GM19240 (cell line): ENCODE results near the gene MRPS30.
"Not testable (repeated sequence)": the region's sequence is repeated elsewhere in the genome, so short reads cannot be mapped to it uniquely, and the experiment has no call there.

ENCODE experiments used
- DNase-seq: peaks from one replicate; pipeline ENCODE4 v3.0.0; 2011; ENCODE audit warnings: low spot score; ENCODE audit not compliant: insufficient read length

Gene MRPS30

DNA sequence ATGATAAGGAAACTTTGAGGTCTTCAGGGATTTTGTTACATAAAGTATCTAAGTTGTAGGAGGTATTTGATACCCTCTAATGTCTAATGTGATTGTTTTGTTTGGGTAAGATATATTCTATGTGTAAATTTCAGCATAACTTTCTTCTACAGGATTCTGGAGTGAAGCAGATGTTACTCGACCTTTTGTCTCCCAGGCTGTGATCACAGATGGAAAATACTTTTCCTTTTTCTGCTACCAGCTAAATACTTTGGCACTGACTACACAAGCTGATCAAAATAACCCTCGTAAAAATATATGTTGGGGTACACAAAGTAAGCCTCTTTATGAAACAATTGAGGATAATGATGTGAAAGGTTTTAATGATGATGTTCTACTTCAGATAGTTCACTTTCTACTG is 6.0 kb downstream of the MRPS30 start:
- DNase-seq, result no peak

DNA sequence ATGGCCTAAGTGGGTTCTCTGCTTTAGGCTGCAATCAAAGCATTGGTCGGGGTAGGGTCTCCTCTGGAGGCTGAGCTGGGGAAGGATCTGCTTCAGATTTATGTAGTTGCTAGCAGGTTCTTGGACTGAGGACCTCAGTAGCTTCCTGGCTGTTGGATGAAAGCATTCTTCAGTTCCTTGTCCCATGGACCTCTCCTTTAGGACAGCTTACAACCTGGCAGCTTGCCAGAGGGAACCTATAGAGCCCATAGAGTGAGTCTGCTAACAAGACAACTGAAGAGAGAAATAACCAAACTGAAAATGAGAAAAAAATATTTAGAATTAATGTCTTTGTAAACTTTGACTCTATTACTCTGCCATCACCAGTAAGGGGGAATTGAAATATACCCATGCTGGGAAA is 12.4 kb downstream of the MRPS30 start:
- no peak for DNase-seq

DNA sequence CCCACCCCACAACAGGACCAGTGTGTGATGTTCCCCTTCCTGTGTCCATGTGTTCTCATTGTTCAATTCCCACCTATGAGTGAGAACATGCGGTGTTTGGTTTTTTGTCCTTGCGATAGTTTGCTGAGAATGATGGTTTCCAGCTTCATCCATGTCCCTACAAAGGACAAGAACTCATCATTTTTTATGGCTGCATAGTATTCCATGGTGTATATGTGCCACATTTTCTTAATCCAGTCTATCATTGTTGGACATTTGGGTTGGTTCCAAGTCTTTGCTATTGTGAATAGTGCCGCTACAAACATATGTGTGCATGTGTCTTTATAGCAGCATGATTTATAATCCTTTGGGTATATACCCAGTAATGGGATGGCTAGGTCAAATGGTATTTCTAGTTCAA is 15.9 kb downstream of the MRPS30 start:
- not testable (repeated sequence) for DNase-seq

DNA sequence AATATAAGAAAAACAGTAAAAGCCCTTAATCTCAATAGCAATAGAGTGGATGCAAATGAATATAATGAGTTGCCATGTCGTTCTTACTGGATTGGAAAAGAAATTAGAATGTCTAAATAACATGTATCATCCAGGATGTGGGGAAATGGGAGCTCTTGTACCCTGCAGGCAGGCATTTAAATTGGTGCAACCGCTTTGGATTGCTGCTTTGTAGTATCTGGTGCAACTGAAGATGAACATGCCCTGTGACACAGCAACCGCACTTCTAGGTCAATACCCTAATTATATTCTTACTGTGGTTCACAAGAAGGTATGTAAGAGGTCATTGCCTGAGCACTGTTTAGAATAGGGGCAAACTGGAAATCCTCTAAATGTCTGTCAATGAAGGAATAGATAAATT is 18.9 kb downstream of the MRPS30 start:
- DNase-seq, result no peak

DNA sequence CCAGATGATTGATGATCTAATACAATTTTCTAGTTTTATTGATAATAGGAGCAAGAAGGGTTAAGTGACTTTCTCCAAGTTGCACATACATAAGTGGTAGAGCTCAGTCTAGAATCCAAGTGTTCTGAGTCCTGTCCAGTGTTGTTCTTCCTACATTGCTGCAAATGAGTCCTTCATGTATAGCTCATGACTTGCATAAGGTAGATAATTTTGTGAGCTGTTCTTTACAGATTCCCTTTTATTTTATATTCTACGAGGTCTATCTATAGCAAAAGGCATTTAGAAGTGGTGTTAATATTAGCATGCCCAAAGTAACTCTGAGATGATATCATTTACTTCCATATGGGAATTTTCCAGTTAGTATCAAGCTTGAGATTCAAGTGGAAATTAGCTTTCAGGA is 20.0 kb downstream of the MRPS30 start:
- DNase-seq, result no peak

DNA sequence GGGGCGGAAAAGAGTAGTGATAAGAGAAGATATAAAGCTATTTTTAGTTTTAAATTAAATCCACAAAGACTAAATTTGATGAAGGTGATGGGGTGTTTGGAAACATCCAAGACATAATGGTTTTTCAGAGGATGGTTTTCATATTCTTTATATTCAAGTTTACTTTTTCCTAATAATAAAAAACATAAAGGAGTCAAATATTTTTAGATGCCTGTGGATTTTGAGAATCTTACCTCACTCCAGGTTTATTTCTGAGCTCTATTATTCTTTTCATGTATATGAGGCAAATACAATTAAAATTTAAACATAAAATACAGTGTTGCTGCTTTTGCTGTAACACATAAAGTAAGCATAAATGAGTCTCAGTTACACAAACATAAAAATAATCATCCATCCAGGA is 22.2 kb downstream of the MRPS30 start:
- no peak for DNase-seq

DNA sequence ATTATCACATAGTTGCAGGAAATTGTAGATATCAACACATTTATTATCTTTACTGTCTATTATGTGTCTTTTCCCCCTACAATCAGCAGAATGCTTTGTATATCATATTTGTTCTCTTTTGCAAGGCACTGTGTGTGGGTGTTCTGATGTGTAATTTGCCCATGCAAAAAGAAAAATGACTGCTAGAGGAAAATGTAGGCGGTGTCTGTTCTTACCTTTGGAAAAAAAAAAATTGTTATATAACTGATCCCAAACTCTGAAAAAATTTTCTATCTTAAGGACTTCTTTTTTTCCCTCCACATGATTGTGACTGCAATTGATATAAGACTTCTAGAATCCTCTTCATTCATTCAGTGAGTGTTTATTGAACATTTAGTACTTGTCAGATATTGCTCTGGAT is 24.5 kb downstream of the MRPS30 start:
- no peak for DNase-seq

DNA sequence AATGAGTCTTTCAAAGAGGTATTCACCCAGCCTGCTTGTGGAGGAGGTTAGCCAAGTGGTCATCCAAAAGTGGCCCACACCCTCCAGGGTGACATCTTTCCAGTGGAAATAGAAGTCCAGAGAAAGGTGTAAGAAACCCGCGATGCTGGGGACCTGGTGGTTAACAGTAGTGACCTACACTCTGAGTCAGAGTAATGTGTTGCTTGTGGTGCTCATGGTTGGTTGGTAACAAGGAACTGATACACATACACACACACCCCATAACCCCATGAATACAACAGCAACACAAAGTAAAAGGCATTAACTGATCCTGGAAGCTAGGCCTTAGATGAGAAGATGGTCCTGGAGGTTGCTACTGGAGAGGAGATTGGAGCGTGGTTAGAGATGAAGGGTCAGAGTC is 26.9 kb downstream of the MRPS30 start:
- no peak for DNase-seq

DNA sequence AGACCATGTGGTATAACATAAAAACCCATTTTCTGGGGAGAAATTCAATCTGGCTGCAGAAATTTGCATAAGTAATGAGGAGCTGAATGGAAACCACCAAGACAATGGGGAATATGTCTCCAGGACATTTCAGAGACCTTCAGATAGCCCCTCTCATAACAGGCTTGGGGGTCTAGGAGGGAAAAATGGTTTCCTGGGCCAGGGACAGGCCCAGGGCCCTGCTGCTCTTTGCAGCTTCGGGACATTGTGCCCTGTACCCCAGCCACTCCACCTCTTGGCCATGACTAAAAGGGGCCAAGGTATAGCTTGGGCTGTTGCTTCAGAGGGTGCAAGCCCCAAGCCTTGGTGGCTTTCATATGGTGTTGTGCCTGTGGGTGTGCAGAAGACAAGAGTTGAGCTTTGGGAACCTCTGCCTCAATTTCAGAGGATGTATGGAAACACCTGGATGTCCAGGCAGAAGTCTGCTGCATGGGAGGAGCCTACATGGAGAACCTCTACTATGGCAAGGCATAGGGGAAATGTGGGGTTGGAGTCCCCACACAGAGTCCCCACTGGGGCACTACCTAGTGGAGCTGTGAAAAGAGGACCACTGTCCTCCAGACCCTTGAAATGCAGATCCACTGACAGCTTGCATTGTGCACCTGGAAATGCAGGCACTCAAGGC is 30.4 kb downstream of the MRPS30 start:
- DNase-seq, result no peak

DNA sequence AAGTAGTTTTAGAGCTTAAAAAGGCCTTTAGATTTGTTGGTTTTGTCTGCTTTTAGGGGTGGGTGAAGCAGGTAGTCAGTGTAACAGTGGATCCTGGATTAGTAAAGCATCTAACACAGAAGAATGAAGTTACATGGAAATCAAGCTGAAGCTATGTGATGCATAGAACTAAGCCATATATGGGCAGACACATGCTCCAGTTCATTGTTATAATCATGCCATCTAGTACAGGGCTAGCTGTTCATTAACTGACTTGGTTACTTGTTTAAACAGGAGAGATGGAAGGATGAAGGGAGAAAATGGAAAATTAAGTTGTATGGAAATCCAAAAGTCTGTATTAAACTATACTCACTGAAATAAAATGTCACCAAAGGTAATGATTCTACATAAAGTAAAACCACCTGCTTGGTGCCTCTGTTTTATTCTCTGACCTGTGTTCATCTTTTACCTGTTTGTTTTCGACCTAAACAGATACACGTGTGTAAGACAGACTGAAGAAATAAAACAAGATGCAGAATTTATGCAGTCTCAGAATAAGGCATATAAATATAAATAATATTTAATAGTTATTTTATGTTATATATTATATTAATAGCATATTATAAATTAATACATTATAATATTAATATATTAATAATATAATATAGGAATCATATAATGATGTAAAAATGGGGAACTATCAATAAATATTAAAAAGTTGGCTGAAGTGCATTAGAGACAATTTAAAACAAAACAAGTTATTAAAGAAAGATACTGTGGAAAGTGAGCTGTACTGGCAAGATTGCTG is 33.9 kb downstream of the MRPS30 start:
- no peak for DNase-seq

DNA sequence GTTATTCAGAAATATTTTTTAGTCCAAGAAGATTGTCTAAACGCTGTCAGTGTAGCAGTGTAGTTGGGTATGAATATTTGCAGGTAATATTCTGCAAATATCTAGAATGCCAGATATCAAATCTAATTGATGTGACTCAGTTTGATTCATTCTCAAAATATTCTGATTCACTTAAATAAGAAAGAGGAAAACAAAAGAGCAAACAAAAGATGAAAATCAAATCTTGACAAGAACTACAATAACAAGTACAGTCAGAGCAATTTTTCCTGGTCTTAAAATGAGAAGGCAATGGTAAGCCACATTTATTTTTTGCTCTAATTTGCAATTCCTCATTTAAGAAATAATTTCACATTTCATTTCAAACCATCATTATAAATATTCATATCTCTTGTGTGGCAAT is 36.0 kb downstream of the MRPS30 start:
- DNase-seq, result no peak

DNA sequence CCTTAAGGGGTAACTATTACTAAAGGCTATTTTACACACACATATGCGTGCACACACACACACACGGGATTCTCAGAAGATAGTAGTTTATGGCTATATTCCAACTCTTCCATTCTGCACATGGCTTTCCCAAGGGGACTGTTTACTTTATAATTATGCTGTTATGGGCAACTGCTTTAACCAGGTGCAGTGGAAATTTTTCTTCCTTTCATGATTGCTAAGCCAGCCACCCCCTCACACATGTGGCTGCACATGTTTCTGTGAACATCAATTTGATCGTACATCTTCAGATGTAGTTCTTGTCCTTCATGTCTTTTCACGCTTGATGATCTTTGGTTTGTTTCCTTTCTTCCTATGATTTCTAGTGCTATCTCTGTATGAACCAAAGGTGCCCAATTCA is 37.0 kb downstream of the MRPS30 start:
- DNase-seq, result no peak

DNA sequence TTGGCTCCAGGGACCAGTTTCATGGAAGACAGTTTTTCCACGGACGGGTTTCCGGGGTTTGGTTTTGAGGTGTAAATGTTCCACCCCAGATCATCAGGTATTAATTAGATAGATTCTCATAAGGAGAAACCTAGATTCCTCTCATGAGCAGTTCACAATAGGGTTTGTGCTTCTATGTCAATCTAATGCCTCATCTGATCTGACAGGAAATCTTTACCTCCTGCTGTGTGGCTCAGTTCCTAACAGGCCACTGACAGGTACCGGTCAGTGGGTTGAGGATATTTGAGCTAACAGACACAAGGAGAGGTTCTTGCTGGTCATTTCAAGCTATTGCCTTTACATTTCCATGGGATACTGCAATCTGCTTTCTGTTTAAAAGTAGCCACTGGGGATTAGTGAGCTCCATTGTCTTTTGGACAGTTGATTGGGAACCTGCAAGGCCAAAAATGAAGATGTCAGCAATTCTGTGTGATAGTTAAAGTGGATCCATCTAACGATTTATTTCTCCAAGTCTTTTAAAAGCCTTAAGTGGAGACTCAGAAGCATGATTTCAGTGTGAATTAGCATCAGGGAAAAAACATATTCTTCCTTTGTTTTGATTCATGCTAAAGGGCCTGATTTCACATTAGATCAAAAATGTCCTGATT is 38.6 kb downstream of the MRPS30 start:
- DNase-seq, result no peak

DNA sequence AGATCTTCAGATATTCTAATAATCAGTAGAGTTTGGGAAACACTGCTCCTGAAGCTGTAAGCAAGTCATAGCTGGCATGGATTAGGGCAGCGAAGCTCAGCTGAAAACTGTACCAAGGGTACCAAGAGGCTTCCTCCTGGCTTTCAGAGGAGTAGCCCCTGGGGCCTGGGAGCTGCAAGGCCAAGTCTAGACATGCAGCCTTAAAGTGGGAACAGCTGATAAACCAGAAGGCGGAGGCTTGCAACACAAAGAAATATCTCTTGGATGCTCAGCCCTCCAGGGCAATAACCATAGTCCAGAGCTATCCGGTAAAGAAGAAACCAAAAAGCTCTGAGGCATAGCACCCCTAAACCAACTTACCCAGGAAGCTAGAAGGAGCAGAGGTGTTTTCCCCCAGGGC is 51.5 kb downstream of the MRPS30 start:
- no peak for DNase-seq

DNA sequence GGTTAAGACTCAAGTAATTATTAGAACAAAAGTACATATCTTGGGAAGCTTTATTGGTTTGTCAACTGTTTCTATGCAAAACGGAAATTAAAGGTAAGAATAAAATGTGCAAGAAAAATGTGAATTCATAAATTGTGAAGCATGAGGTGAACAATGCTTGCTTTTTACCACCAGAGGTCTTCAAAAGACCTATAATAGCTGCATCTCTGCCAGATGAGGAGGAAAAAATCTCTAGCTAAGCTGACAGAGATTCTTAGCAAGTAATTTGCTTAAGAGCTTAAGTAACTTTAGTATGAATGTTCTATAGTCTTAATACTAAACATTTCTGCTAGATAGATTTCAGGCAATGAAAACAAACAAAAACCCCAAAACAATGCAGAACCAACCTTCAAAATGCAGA is 54.1 kb downstream of the MRPS30 start:
- no peak for DNase-seq
